SJSA1 (cell line): ENCODE results near the gene METTL17. TPM values are rescaled to one million over a fixed set of nuclear protein-coding genes. Genes with fewer than 3 reads are reported as not detected.
A peak's percentile ranks its signal among the peaks of the same experiment; 100 is the strongest.
"Not testable (repeated sequence)": the region's sequence is repeated elsewhere in the genome, so short reads cannot be mapped to it uniquely, and the experiment has no call there.

ENCODE experiments used
- DNase-seq, 2 experiments: peaks; one replicate each; pipeline ENCODE4 v3.0.0-alpha.2; 2015 to 2020; ENCODE audit warnings: low spot score in 2 of 2, low read depth in 1 of 2
- H3K27ac ChIP-seq: fragments of 250-450 bp; sonication (Bioruptor Pico); 2 replicates; pipeline ENCODE4 v1.5.1; 2020; ENCODE audit warnings: mild to moderate bottlenecking, moderate library complexity
- H3K27me3 ChIP-seq: fragments of 250-450 bp; sonication (Bioruptor Pico); replicated peaks from 2 replicates; pipeline ENCODE4 v1.5.1; 2020; ENCODE audit warnings: mild to moderate bottlenecking, moderate library complexity
- H3K36me3 ChIP-seq: fragments of 250-450 bp; sonication (Bioruptor Pico); 2 replicates; pipeline ENCODE4 v1.5.1; 2020; ENCODE audit warnings: mild to moderate bottlenecking
- H3K4me1 ChIP-seq: fragments of 250-450 bp; sonication (Bioruptor Pico); replicated peaks from 2 replicates; pipeline ENCODE4 v1.6.1; 2021; ENCODE audit warnings: mild to moderate bottlenecking
- H3K4me3 ChIP-seq: fragments of 250-450 bp; sonication (Bioruptor Pico); 2 replicates; pipeline ENCODE4 v1.5.1; 2020; ENCODE audit warnings: mild to moderate bottlenecking
- H3K9me3 ChIP-seq: fragments of 250-450 bp; sonication (Bioruptor Pico); replicated peaks from 2 replicates; pipeline ENCODE4 v1.5.1; 2020; ENCODE audit warnings: mild to moderate bottlenecking
- total RNA-seq: library from RNA; depleted of rRNA; stranded (reverse); fragments of >200 nt; shearing (Covaris generic); gene quantifications from 2 replicates; pipeline ENCODE4 v1.2.3, GENCODE V29; 2014

The METTL17 gene
- total RNA-seq, 1 experiment from 2014 or later, result 73.1 TPM

DNA sequence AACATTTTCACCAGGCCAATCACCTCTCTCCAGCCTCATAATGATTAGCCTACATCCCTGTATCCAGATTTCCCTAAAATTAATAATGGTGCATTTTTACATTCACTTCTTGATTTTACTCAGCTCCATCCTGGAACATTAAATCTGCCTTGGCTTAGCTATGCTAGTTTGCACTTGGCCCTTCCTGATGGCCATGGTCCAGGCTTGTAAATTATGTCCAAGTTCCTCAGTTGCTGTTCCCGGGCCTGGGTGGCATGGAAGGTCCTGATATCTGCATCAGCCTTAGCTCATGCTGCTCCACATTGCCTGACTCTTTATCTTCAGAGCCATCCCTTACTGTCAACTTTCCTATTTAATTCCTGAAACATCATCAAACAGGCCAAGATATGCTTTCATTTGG, 11.1 kb upstream of the METTL17 start:
- Histone ChIP-seq H3K27ac (no peak overlapping the region), H3K4me3 (no peak overlapping the region), H3K4me1 (peaks cover 15% of the 10 kb centered on the region), H3K36me3 (no peaks in the 10 kb centered on the region), H3K9me3 (no peaks in the 10 kb centered on the region), H3K27me3 (no peaks in the 10 kb centered on the region)
- no peak for DNase-seq

DNA sequence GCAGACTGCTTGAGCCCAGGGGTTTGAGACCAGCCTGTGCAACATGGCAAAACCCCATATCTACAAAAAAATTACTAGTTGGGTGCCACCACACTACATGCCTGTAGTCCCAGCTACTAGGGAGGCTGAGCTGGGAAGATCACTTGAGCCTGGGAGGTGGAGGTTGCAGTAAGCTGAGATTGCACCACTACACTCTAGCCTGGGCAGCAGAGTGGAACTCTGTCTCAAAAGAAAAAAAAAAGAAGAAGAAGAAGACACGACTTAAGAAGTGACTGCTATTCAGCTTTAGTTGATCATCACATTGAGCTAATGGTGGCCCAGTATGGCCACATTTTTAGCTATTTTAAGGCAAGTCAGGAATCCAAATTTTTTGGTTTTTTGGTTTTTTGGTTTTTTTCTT, 8.9 kb upstream of the METTL17 start:
- H3K4me1 ChIP-seq, result no peaks in the 10 kb centered on the region
- no peak for DNase-seq
- H3K4me3 ChIP-seq, result no peak overlapping the region
- no peaks in the 10 kb centered on the region for H3K9me3 ChIP-seq
- no peaks in the 10 kb centered on the region for H3K36me3 ChIP-seq
- no peak overlapping the region for H3K27ac ChIP-seq
- H3K27me3 ChIP-seq, result no peaks in the 10 kb centered on the region

GRCh38 chr14:20982646-20983369, 7.0 kb upstream of the METTL17 start:
- Histone ChIP-seq H3K36me3 (no peaks in the 10 kb centered on the region), H3K4me3 (no peak overlapping the region), H3K27me3 (no peaks in the 10 kb centered on the region), H3K27ac (no peak overlapping the region), H3K4me1 (peaks cover 13% of the 10 kb centered on the region), H3K9me3 (no peaks in the 10 kb centered on the region)
- no peak for DNase-seq

DNA sequence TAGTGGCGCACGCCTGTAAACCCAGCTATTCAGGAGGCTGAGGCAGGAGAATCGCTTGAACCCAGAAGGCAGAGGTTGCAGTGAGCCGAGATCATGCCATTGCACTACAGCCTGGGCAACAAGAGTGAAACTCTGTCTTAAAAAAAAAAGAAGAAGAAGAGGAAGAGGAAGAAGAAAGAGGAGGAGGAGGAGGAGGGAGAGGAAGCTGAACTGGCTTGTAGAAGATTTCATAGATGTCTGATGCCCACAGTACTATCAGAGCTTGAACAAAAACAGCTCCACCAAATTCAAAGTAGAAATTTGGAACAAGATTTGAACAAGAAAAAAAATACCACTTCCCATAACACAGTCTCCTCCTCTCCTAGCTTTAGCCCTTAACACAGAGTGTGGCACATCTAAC, 4.1 kb upstream of the METTL17 start:
- not testable (repeated sequence) for H3K27ac ChIP-seq, H3K4me3 ChIP-seq, H3K27me3 ChIP-seq, DNase-seq, H3K36me3 ChIP-seq, H3K9me3 ChIP-seq
- peaks cover 22% of the 10 kb centered on the region for H3K4me1 ChIP-seq

GRCh38 chr14:20986811-20987210, 3.0 kb upstream of the METTL17 start:
- Histone ChIP-seq H3K27me3 (no peaks in the 10 kb centered on the region), H3K36me3 (peaks cover 8% of the 10 kb centered on the region)

GRCh38 chr14:20988717-20989470, 886 bp upstream of the METTL17 start:
- DNase-seq, result no peak
- Histone ChIP-seq H3K27me3 (no peaks in the 10 kb centered on the region), H3K9me3 (no peaks in the 10 kb centered on the region), H3K4me1 (peaks cover 28% of the 10 kb centered on the region), H3K27ac (peak overlapping the region; percentile 86), H3K36me3 (peaks cover 27% of the 10 kb centered on the region), H3K4me3 (peak overlapping the region; percentile 68)

More at GRCh38 chr14:20986811-20987210, 3.0 kb upstream of the METTL17 start:
- Histone ChIP-seq H3K9me3 (no peaks in the 10 kb centered on the region), H3K27ac (peak overlapping the region; percentile 26; the same call in 1 of the 2 replicates), H3K4me3 (no peak overlapping the region), H3K4me1 (peaks cover 28% of the 10 kb centered on the region)
- peak; percentile 45 to 62 for DNase-seq

- Histone ChIP-seq H3K36me3 (peaks cover 31% of the 10 kb centered on the region), H3K9me3 (no peaks in the 10 kb centered on the region), H3K27me3 (no peaks in the 10 kb centered on the region), H3K4me1 (peaks cover 28% of the 10 kb centered on the region), H3K27ac (peak overlapping the region; percentile 86), H3K4me3 (peak overlapping the region; percentile 68)
- DNase-seq, result no peak
Measured at GRCh38 chr14:20989471-20989786, 351 bp upstream of the METTL17 start.

GRCh38 chr14:20996521-20996920, 6.7 kb downstream of the METTL17 start:
- DNase-seq, result no peak
- Histone ChIP-seq H3K4me1 (no peaks in the 10 kb centered on the region), H3K4me3 (no peak overlapping the region), H3K27ac (no peak overlapping the region), H3K36me3 (peaks cover 49% of the 10 kb centered on the region), H3K9me3 (no peaks in the 10 kb centered on the region), H3K27me3 (no peaks in the 10 kb centered on the region)

- Histone ChIP-seq H3K4me1 (no peaks in the 10 kb centered on the region), H3K27me3 (no peaks in the 10 kb centered on the region), H3K4me3 (no peak overlapping the region), H3K27ac (no peak overlapping the region), H3K9me3 (no peaks in the 10 kb centered on the region), H3K36me3 (peaks cover 43% of the 10 kb centered on the region)
- no peak for DNase-seq
Measured at GRCh38 chr14:20997115-20997514, 7.3 kb downstream of the METTL17 start.

DNA sequence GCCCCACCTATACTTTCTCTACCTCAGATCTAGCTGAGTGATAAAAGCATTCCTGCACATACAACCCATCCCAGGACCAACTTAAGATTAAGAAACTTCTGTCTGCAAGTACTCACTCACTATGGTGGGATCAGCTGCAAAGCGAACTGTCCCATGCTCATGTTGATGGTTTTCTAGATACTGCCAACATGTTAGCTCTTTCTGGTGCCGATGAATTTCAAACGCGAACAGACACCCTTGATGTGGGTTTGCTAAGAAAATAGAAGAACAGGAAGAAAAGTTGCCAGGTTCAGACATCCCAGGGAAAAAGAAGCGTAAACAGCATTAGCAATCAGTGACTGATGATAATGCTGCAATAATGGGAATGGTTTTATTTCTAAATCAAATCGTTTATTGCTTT, 7.8 kb downstream of the METTL17 start:
- no peaks in the 10 kb centered on the region for H3K4me1 ChIP-seq
- no peak for DNase-seq
- H3K9me3 ChIP-seq, result no peaks in the 10 kb centered on the region
- H3K4me3 ChIP-seq, result no peak overlapping the region
- H3K36me3 ChIP-seq, result peaks cover 39% of the 10 kb centered on the region
- H3K27me3 ChIP-seq, result no peaks in the 10 kb centered on the region
- H3K27ac ChIP-seq, result no peak overlapping the region

DNA sequence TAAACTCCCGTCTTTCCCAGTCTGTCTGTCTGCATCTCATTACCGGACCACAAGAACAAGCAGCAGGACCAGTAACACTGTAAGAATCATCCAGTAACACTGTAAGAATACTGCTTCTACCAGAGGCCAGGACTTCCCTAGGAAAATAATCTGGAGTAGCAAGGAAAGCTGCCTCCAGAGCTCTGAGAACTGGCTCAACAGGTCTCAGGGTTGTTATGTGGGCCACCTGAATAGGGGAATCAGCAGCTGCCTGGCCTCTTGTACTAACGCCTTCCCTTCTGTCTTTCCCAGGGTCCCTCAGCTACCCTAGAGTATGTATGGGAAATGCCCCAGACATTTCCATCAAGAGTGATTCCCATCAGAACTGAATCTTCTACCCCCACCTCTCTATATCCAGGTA, 8.4 kb downstream of the METTL17 start:
- Histone ChIP-seq H3K9me3 (no peaks in the 10 kb centered on the region), H3K27me3 (no peaks in the 10 kb centered on the region), H3K36me3 (peaks cover 33% of the 10 kb centered on the region), H3K4me1 (no peaks in the 10 kb centered on the region), H3K27ac (no peak overlapping the region), H3K4me3 (no peak overlapping the region)
- DNase-seq, result no peak

- no peaks in the 10 kb centered on the region for H3K4me1 ChIP-seq
- no peak for DNase-seq
- no peak within 1 kb of the TSS for H3K27ac ChIP-seq
- H3K9me3 ChIP-seq, result no peaks in the 10 kb centered on the region
- no peak within 1 kb of the TSS for H3K4me3 ChIP-seq
- H3K27me3 ChIP-seq, result no peaks in the 10 kb centered on the region
- H3K36me3 ChIP-seq, result peaks cover 28% of the 10 kb centered on the region
Measured at GRCh38 chr14:20998674-20999366, 9.0 kb downstream of the METTL17 start, which contains the start of gene SLC39A2. Gene SLC39A2 (plus strand): TSS chr14:20999293. CDS start chr14:20999447, 154 bp downstream.

DNA sequence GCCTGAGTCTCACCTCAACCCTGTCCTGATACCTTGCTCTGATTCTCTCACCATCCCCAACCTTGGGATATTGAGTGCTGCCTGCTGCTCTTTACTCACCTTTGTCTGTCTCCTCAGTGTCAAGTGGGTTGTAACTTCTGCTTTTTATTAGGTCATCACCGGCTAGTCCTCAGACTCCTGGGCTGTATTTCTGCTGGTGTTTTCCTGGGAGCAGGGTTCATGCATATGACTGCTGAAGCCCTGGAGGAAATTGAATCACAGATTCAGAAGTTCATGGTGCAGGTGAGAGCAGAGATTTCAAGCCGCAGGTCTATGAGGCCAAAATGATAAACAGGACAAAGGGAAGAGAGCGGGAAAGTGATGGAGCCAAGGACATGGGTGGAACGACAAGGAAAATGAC, 9.8 kb downstream of the METTL17 start:
- no peak for DNase-seq
- Histone ChIP-seq H3K9me3 (no peaks in the 10 kb centered on the region), H3K36me3 (peaks cover 22% of the 10 kb centered on the region), H3K4me1 (no peaks in the 10 kb centered on the region), H3K27ac (no peak overlapping the region), H3K27me3 (no peaks in the 10 kb centered on the region), H3K4me3 (no peak overlapping the region)

DNA sequence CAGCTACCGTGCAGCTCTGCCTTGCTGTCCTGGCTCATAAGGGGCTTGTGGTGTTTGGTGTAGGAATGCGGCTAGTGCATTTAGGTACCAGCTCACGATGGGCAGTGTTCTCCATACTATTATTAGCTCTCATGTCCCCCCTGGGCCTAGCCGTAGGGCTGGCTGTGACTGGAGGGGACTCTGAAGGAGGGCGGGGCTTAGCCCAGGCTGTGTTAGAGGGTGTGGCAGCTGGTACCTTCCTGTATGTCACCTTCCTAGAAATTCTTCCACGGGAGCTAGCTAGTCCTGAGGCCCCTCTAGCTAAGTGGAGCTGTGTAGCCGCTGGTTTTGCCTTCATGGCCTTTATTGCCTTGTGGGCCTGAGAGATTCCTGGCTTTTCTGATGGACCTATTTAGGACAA, 11.4 kb downstream of the METTL17 start:
- H3K27me3 ChIP-seq, result no peaks in the 10 kb centered on the region
- H3K36me3 ChIP-seq, result peaks cover 6% of the 10 kb centered on the region
- H3K4me3 ChIP-seq, result no peak overlapping the region
- H3K4me1 ChIP-seq, result no peaks in the 10 kb centered on the region
- DNase-seq, result no peak
- no peak overlapping the region for H3K27ac ChIP-seq
- no peaks in the 10 kb centered on the region for H3K9me3 ChIP-seq
